Trophoblast cell (in vitro differentiated cells and primary cell): Measurements from ENCODE around the gene PRR12.

Experiments
- DNase-seq, 2 donors: peaks; one replicate each; pipeline ENCODE4 v3.0.0-alpha.2; 2016
- H2AFZ ChIP-seq: 2 replicates; pipeline ENCODE4 v1.6.1; 2013; ENCODE audit warnings: low read length, moderate library complexity, mild to moderate bottlenecking; ENCODE audit not compliant: insufficient read depth, poor library complexity
- H2AK5ac ChIP-seq: 2 replicates; pipeline ENCODE4 v1.6.1; 2013; ENCODE audit warnings: mild to moderate bottlenecking, low read length
- H2BK120ac ChIP-seq: 2 replicates; pipeline ENCODE4 v1.6.1; 2013; ENCODE audit warnings: low read length, mild to moderate bottlenecking, moderate library complexity; ENCODE audit not compliant: insufficient read depth, poor library complexity
- H2BK12ac ChIP-seq: 2 replicates; pipeline ENCODE4 v1.6.1; 2013; ENCODE audit warnings: mild to moderate bottlenecking, low read length, moderate library complexity
- H2BK5ac ChIP-seq: 2 replicates; pipeline ENCODE4 v1.6.1; 2013; ENCODE audit warnings: low read length, low read depth, moderate library complexity, mild to moderate bottlenecking; ENCODE audit not compliant: poor library complexity
- H3K14ac ChIP-seq: 2 replicates; pipeline ENCODE4 v1.6.1; 2013; ENCODE audit warnings: mild to moderate bottlenecking, low read length
- H3K18ac ChIP-seq: 2 replicates; pipeline ENCODE4 v1.6.1; 2013; ENCODE audit warnings: mild to moderate bottlenecking, low read length
- H3K23ac ChIP-seq: 2 replicates; pipeline ENCODE4 v1.6.1; 2013; ENCODE audit warnings: low read length
- H3K27ac ChIP-seq: 2 replicates; pipeline ENCODE4 v1.5.1; 2013; ENCODE audit warnings: low read depth, mild to moderate bottlenecking, inconsistent platforms, low read length, moderate library complexity
- H3K27me3 ChIP-seq: 2 replicates; pipeline ENCODE4 v1.6.1; 2013; ENCODE audit warnings: inconsistent platforms, mild to moderate bottlenecking, low read length, moderate library complexity; ENCODE audit not compliant: insufficient read depth
- H3K36me3 ChIP-seq, 2 experiments: 1 replicate in 1 of 2; 2 replicates in 1 of 2; pipeline ENCODE4 v1.6.1; 2013; ENCODE audit warnings: low read length in 2 of 2, mild to moderate bottlenecking in 2 of 2, moderate library complexity in 1 of 2; ENCODE audit not compliant: insufficient read depth in 2 of 2, control insufficient read depth in 1 of 2
- H3K4ac ChIP-seq: 2 replicates; pipeline ENCODE4 v1.6.1; 2013; ENCODE audit warnings: low read depth, mild to moderate bottlenecking, low read length, moderate library complexity
- H3K4me1 ChIP-seq, 2 experiments: 1 replicate in 1 of 2; 2 replicates in 1 of 2; pipeline ENCODE4 v1.6.1; 2013; ENCODE audit warnings: low read length in 2 of 2, mild to moderate bottlenecking in 2 of 2, moderate library complexity in 1 of 2; ENCODE audit not compliant: insufficient read depth in 2 of 2, control insufficient read depth in 1 of 2
- H3K4me2 ChIP-seq: 2 replicates; pipeline ENCODE4 v1.6.1; 2013; ENCODE audit warnings: inconsistent platforms, mild to moderate bottlenecking, low read length, moderate library complexity
- H3K4me3 ChIP-seq: 2 replicates; pipeline ENCODE4 v1.5.1; 2013; ENCODE audit warnings: mild to moderate bottlenecking, low read depth, low read length, inconsistent platforms
- H3K79me1 ChIP-seq: one replicate; pipeline ENCODE4 v1.6.1; 2013; ENCODE audit warnings: low read length
- H3K79me2 ChIP-seq: 2 replicates; pipeline ENCODE4 v1.6.1; 2013; ENCODE audit warnings: low read length, mild to moderate bottlenecking; ENCODE audit not compliant: control insufficient read depth, insufficient read depth, poor library complexity
- H3K9ac ChIP-seq: 2 replicates; pipeline ENCODE4 v1.6.1; 2013; ENCODE audit warnings: mild to moderate bottlenecking, low read length
- H3K9me3 ChIP-seq: 2 replicates; pipeline ENCODE4 v1.6.1; 2013; ENCODE audit warnings: low read depth, mild to moderate bottlenecking, control low read depth, inconsistent platforms, low read length; ENCODE audit not compliant: insufficient read depth
- H4K12ac ChIP-seq: 2 replicates; pipeline ENCODE4 v1.6.1; 2013; ENCODE audit warnings: low read depth, mild to moderate bottlenecking, low read length, moderate library complexity
- H4K8ac ChIP-seq: 2 replicates; pipeline ENCODE4 v1.6.1; 2013; ENCODE audit warnings: low read depth, mild to moderate bottlenecking, low read length, moderate library complexity
- H4K91ac ChIP-seq: one replicate; pipeline ENCODE4 v1.6.1; 2013; ENCODE audit warnings: low read depth, mild to moderate bottlenecking, low read length, moderate library complexity
- WGBS: extraction: QIAGEN DNeasy Blood & Tissue Kit; methylation state at CpG from one replicate; pipeline ENCODE4 v1.1.7; 2013; ENCODE audit warnings: missing lambda C conversion rate; ENCODE audit not compliant: insufficient read length, insufficient coverage; ENCODE audit errors: extremely low coverage; 5-methylcytosine and 5-hydroxymethylcytosine counted together

Gene PRR12

GRCh38 chr19:49593233-49594113 lies 2.5 kb downstream of the PRR12 start:
- Histone ChIP-seq H4K12ac (no peak overlapping the region), H3K4me2 (peak overlapping the region; percentile 93), H3K14ac (no peak overlapping the region), H3K36me3 (peaks cover 39 to 41% of the 10 kb centered on the region in 2 experiments), H3K27me3 (no peaks in the 10 kb centered on the region), H4K8ac (no peak overlapping the region), H3K79me1 (peaks cover 20% of the 10 kb centered on the region), H3K4me1 (peaks cover 5 to 7% of the 10 kb centered on the region in 2 experiments), H3K79me2 (peaks cover 14% of the 10 kb centered on the region), H3K27ac (peak overlapping the region; percentile 44), H3K4ac (no peak overlapping the region), H2BK5ac (no peak overlapping the region), H3K23ac (no peak overlapping the region), H2BK120ac (no peak overlapping the region), H3K18ac (no peak overlapping the region), H3K9me3 (no peaks in the 10 kb centered on the region), H4K91ac (peak overlapping the region; percentile 8), H2AFZ (no peak overlapping the region), H2AK5ac (no peak overlapping the region), H3K9ac (no peak overlapping the region), H3K4me3 (peak overlapping the region; percentile 84), H2BK12ac (no peak overlapping the region)
- DNase-seq: peak; percentile 83 to 88
- no CpG with 5 or more reads among the region's 27 CpGs for WGBS

- H2AFZ ChIP-seq: no peak overlapping the region
- no peak overlapping the region for H3K18ac ChIP-seq
- peaks cover 20% of the 10 kb centered on the region for H3K79me1 ChIP-seq
- no peak overlapping the region for H2AK5ac ChIP-seq
- H4K91ac ChIP-seq: no peak overlapping the region
- no peak overlapping the region for H4K12ac ChIP-seq
- no peak overlapping the region for H2BK12ac ChIP-seq
- H3K9me3 ChIP-seq: no peaks in the 10 kb centered on the region
- H3K79me2 ChIP-seq: peaks cover 14% of the 10 kb centered on the region
- peak overlapping the region; percentile 4 for H3K4ac ChIP-seq
- no peak overlapping the region for H3K9ac ChIP-seq
- no peak overlapping the region for H3K27ac ChIP-seq
- no peak overlapping the region for H2BK5ac ChIP-seq
- DNase-seq: no peak
- no peak overlapping the region for H3K23ac ChIP-seq
- WGBS: no CpG with 5 or more reads among the region's 35 CpGs
- H3K14ac ChIP-seq: no peak overlapping the region
- no peak overlapping the region for H3K4me3 ChIP-seq
- peaks cover 48 to 50% of the 10 kb centered on the region in 2 experiments for H3K36me3 ChIP-seq
- H4K8ac ChIP-seq: no peak overlapping the region
- H3K4me1 ChIP-seq: peaks cover 5 to 6% of the 10 kb centered on the region in 2 experiments
- H2BK120ac ChIP-seq: no peak overlapping the region
- H3K27me3 ChIP-seq: no peaks in the 10 kb centered on the region
- no peak overlapping the region for H3K4me2 ChIP-seq
Measured at GRCh38 chr19:49594157-49594992, 3.4 kb downstream of the PRR12 start.

- H3K9ac ChIP-seq: no peak overlapping the region
- no peak overlapping the region for H2AK5ac ChIP-seq
- peaks cover 56 to 58% of the 10 kb centered on the region in 2 experiments for H3K36me3 ChIP-seq
- no peak overlapping the region for H4K8ac ChIP-seq
- H3K27me3 ChIP-seq: no peaks in the 10 kb centered on the region
- H3K27ac ChIP-seq: no peak overlapping the region
- no peak overlapping the region for H4K12ac ChIP-seq
- WGBS: no CpG with 5 or more reads among the region's 35 CpGs
- no peak overlapping the region for H3K18ac ChIP-seq
- no peak overlapping the region for H3K14ac ChIP-seq
- peaks cover 17% of the 10 kb centered on the region for H3K79me1 ChIP-seq
- H2BK5ac ChIP-seq: no peak overlapping the region
- no peak overlapping the region for H2BK120ac ChIP-seq
- peaks cover 3 to 5% of the 10 kb centered on the region in 2 experiments for H3K4me1 ChIP-seq
- H2AFZ ChIP-seq: no peak overlapping the region
- H3K79me2 ChIP-seq: peaks cover 14% of the 10 kb centered on the region
- no peak overlapping the region for H3K23ac ChIP-seq
- no peak overlapping the region for H3K4me2 ChIP-seq
- H3K4ac ChIP-seq: peak overlapping the region; percentile 4
- DNase-seq: no peak
- no peak overlapping the region for H4K91ac ChIP-seq
- H2BK12ac ChIP-seq: no peak overlapping the region
- H3K9me3 ChIP-seq: no peaks in the 10 kb centered on the region
- no peak overlapping the region for H3K4me3 ChIP-seq
Measured at GRCh38 chr19:49594993-49595818, 4.2 kb downstream of the PRR12 start.

- no peak overlapping the region for H4K12ac ChIP-seq
- H4K8ac ChIP-seq: no peak overlapping the region
- H3K4me2 ChIP-seq: no peak overlapping the region
Measured at GRCh38 chr19:49595819-49596404, 4.9 kb downstream of the PRR12 start.

More at GRCh38 chr19:49595819-49596404, 4.9 kb downstream of the PRR12 start:
- no peak overlapping the region for H2AK5ac ChIP-seq
- peaks cover 0 to 3% of the 10 kb centered on the region in 2 experiments for H3K4me1 ChIP-seq
- peaks cover 8% of the 10 kb centered on the region for H3K79me2 ChIP-seq
- H3K4me3 ChIP-seq: no peak overlapping the region
- H3K27ac ChIP-seq: no peak overlapping the region
- H4K91ac ChIP-seq: no peak overlapping the region
- no peaks in the 10 kb centered on the region for H3K9me3 ChIP-seq
- H3K4ac ChIP-seq: peak overlapping the region; percentile 6
- no CpG with 5 or more reads among the region's 32 CpGs for WGBS
- no peak for DNase-seq
- H2BK12ac ChIP-seq: no peak overlapping the region
- H3K9ac ChIP-seq: no peak overlapping the region
- H2AFZ ChIP-seq: no peak overlapping the region
- H3K27me3 ChIP-seq: no peaks in the 10 kb centered on the region
- H3K14ac ChIP-seq: no peak overlapping the region
- H3K23ac ChIP-seq: no peak overlapping the region
- H3K18ac ChIP-seq: no peak overlapping the region
- peaks cover 61 to 62% of the 10 kb centered on the region in 2 experiments for H3K36me3 ChIP-seq
- H3K79me1 ChIP-seq: peaks cover 11% of the 10 kb centered on the region
- no peak overlapping the region for H2BK5ac ChIP-seq
- no peak overlapping the region for H2BK120ac ChIP-seq
